H1 (cell line): ENCODE results near the gene RALY. TPM values are rescaled to one million over a fixed set of nuclear protein-coding genes. Genes with fewer than 3 reads are reported as not detected.
A peak's percentile ranks its signal among the peaks of the same experiment; 100 is the strongest.

ENCODE experiments used
- CTCF ChIA-PET: fragments of 300-600 bp; sonication (Branson Sonifier 250); formaldehyde crosslinking; loops from one replicate; lab custom pipeline; 2021; ENCODE audit not compliant: partially characterized antibody; lab: Charles Lee
- POLR2A ChIA-PET: fragments of 300-600 bp; sonication (Branson Sonifier 250); formaldehyde crosslinking; loops from one replicate; lab custom pipeline; 2021; ENCODE audit warnings: inconsistent platforms; ENCODE audit not compliant: partially characterized antibody; lab: Charles Lee
- DNase-seq, 2 experiments: peaks; one replicate each; pipeline versions ENCODE4 v3.0.0 to v3.0.0-alpha.2; 2010 to 2022; ENCODE audit warnings: low spot score in 2 of 2, low read depth in 1 of 2, mixed read lengths in 1 of 2
- FAIRE-seq: peaks from 2 replicates; lab custom pipeline; 2011; peaks lifted over from hg19 to GRCh38; lab: Jason Lieb, UNC
- H2AFZ ChIP-seq: 2 replicates; pipeline ENCODE4 v1.8.1; 2012; ENCODE audit warnings: low read length, inconsistent platforms
- H2AK5ac ChIP-seq: 2 replicates; pipeline ENCODE4 v1.6.1; 2013; ENCODE audit warnings: low read depth, low read length
- H2BK120ac ChIP-seq: replicated peaks from 2 replicates; pipeline ENCODE3; 2013; ENCODE audit warnings: low read depth, low read length, inconsistent platforms
- H2BK12ac ChIP-seq: 2 replicates; pipeline ENCODE4 v1.6.1; 2013; ENCODE audit warnings: low read depth, low read length
- H2BK15ac ChIP-seq: 2 replicates; pipeline ENCODE4 v1.6.1; 2013; ENCODE audit warnings: low read length
- H2BK20ac ChIP-seq: 2 replicates; pipeline ENCODE4 v1.6.1; 2013; ENCODE audit warnings: low read length
- H2BK5ac ChIP-seq: 2 replicates; pipeline ENCODE4 v1.6.1; 2013; ENCODE audit warnings: low read depth, low read length
- H3K14ac ChIP-seq: 2 replicates; pipeline ENCODE4 v1.6.1; 2013; ENCODE audit warnings: inconsistent platforms; ENCODE audit not compliant: insufficient read length
- H3K18ac ChIP-seq: 2 replicates; pipeline ENCODE4 v1.6.1; 2013; ENCODE audit warnings: low read length; ENCODE audit errors: extremely low read depth
- H3K23ac ChIP-seq: 2 replicates; pipeline ENCODE4 v1.6.1; 2013; ENCODE audit warnings: inconsistent platforms; ENCODE audit not compliant: insufficient read length
- H3K23me2 ChIP-seq: 2 replicates; pipeline ENCODE4 v1.6.1; 2013; ENCODE audit warnings: low read depth, low read length
- H3K27ac ChIP-seq: 2 replicates; pipeline ENCODE4 v1.6.1; 2011; ENCODE audit warnings: low read depth, low read length, inconsistent platforms
- H3K27me3 ChIP-seq, 4 experiments: replicated peaks in 1 of 4; 1 replicate in 1 of 4; 2 replicates in 3 of 4; pipeline versions ENCODE4 v1.6.1 to v1.8.1; 2011 to 2013; ENCODE audit warnings: low read length in 3 of 4, mild to moderate bottlenecking in 3 of 4, inconsistent platforms in 2 of 4, mixed read lengths in 2 of 4, moderate library complexity in 1 of 4; ENCODE audit not compliant: control insufficient read depth in 3 of 4, insufficient read depth in 3 of 4; ENCODE audit errors: extremely low read depth in 1 of 4
- H3K36me3 ChIP-seq, 4 experiments: 2 replicates each; pipeline versions ENCODE4 v1.6.1 to v1.8.1; 2011 to 2013; ENCODE audit warnings: mild to moderate bottlenecking in 4 of 4, low read length in 3 of 4, moderate library complexity in 2 of 4, control low read depth in 1 of 4, inconsistent platforms in 1 of 4; ENCODE audit not compliant: insufficient read depth in 4 of 4, control insufficient read depth in 2 of 4
- H3K4ac ChIP-seq: replicated peaks from 2 replicates; pipeline ENCODE3; 2013; ENCODE audit warnings: low read length, low read depth, mixed read lengths, inconsistent platforms; ENCODE audit not compliant: insufficient read length
- H3K4me1 ChIP-seq, 4 experiments: replicated peaks in 1 of 4; 1 replicate in 1 of 4; 2 replicates in 3 of 4; pipeline versions ENCODE4 v1.6.1 to v1.8.1; 2011 to 2013; ENCODE audit warnings: low read length in 3 of 4, inconsistent platforms in 2 of 4, mixed read lengths in 1 of 4; ENCODE audit not compliant: insufficient read depth in 4 of 4, control insufficient read depth in 3 of 4
- H3K4me2 ChIP-seq, 2 experiments: 2 replicates each; pipeline versions ENCODE4 v1.6.1 to v1.8.1; 2011 to 2013; ENCODE audit warnings: low read depth in 2 of 2, low read length in 2 of 2, control low read depth in 1 of 2, inconsistent platforms in 1 of 2, mild to moderate bottlenecking in 1 of 2; ENCODE audit not compliant: insufficient read depth in 1 of 2
- H3K4me3 ChIP-seq, 4 experiments: fragments of 200-600, 300-600 bp in 1 of 4; sonication (generic), shearing (Covaris generic), sonication (Bioruptor Twin) in 1 of 4; 2 replicates each; pipeline versions ENCODE4 v1.5.1 to v1.8.1; 2011 to 2016; ENCODE audit warnings: low read length in 4 of 4, low read depth in 3 of 4, control low read depth in 2 of 4, inconsistent platforms in 2 of 4, mild to moderate bottlenecking in 2 of 4, mixed read lengths in 1 of 4, moderate library complexity in 1 of 4; ENCODE audit not compliant: insufficient read depth in 2 of 4; ENCODE audit errors: extremely low read depth in 1 of 4
- H3K56ac ChIP-seq: replicated peaks from 2 replicates; pipeline ENCODE3; 2013; ENCODE audit warnings: low read depth, mild to moderate bottlenecking, mixed read lengths, low read length, inconsistent platforms; ENCODE audit not compliant: insufficient read length
- H3K79me1 ChIP-seq: 2 replicates; pipeline ENCODE4 v1.6.1; 2013; ENCODE audit warnings: low read depth, low read length, control low read depth
- H3K79me2 ChIP-seq, 2 experiments: 2 replicates each; pipeline versions ENCODE4 v1.6.1 to v1.8.1; 2012 to 2013; ENCODE audit warnings: low read length in 2 of 2, mild to moderate bottlenecking in 2 of 2, inconsistent platforms in 1 of 2; ENCODE audit not compliant: insufficient read depth in 2 of 2, control insufficient read depth in 1 of 2
- H3K9ac ChIP-seq, 4 experiments: replicated peaks in 1 of 4; 1 replicate in 1 of 4; 2 replicates in 3 of 4; pipeline versions ENCODE4 v1.6.1 to v1.8.1; 2011 to 2013; ENCODE audit warnings: low read depth in 3 of 4, low read length in 3 of 4, control low read depth in 2 of 4, mild to moderate bottlenecking in 2 of 4, moderate library complexity in 2 of 4, inconsistent platforms in 1 of 4; ENCODE audit errors: extremely low read depth in 1 of 4
- H3K9me3 ChIP-seq, 2 experiments: 2 replicates each; pipeline versions ENCODE4 v1.6.1 to v1.8.1; 2012 to 2013; ENCODE audit warnings: mild to moderate bottlenecking in 2 of 2, moderate library complexity in 2 of 2, control low read depth in 1 of 2, inconsistent platforms in 1 of 2, low read depth in 1 of 2, low read length in 1 of 2, mixed read lengths in 1 of 2; ENCODE audit not compliant: insufficient read depth in 2 of 2
- H4K20me1 ChIP-seq, 2 experiments: replicated peaks in 1 of 2; 2 replicates each; pipeline versions ENCODE3 to v1.8.1; 2011 to 2013; ENCODE audit warnings: inconsistent platforms in 2 of 2, low read length in 2 of 2, mild to moderate bottlenecking in 1 of 2; ENCODE audit not compliant: insufficient read depth in 2 of 2, control insufficient read depth in 1 of 2
- H4K5ac ChIP-seq: 2 replicates; pipeline ENCODE4 v1.6.1; 2013; ENCODE audit warnings: low read length, low read depth, mixed read lengths, inconsistent platforms; ENCODE audit not compliant: insufficient read length
- H4K8ac ChIP-seq: 2 replicates; pipeline ENCODE4 v1.8.0; 2013; ENCODE audit warnings: mild to moderate bottlenecking, moderate library complexity, low read length, inconsistent platforms; ENCODE audit not compliant: insufficient read depth; ENCODE audit errors: extremely low read depth
- H4K91ac ChIP-seq: replicated peaks from 2 replicates; pipeline ENCODE3; 2013; ENCODE audit warnings: low read length, mixed read lengths, inconsistent platforms; ENCODE audit not compliant: insufficient read length
- POLR2AphosphoS5 ChIP-seq: IDR thresholded peaks from 2 replicates; pipeline ENCODE4 v1.6.1; 2011; ENCODE audit warnings: low read depth, low read length
- RBBP5 ChIP-seq: IDR thresholded peaks from 2 replicates; pipeline ENCODE4 v1.7.1; 2012; ENCODE audit warnings: low read depth, mild to moderate bottlenecking, inconsistent platforms, low read length, moderate library complexity, borderline replicate concordance
- RNF2 ChIP-seq: fragments of 200-900, 300-1000 bp; sonication (generic); IDR thresholded peaks from 2 replicates; pipeline ENCODE4 v1.7.1; 2016; ENCODE audit warnings: borderline replicate concordance, low read depth, mild to moderate bottlenecking, antibody characterized with exemption, low read length; ENCODE audit not compliant: poor library complexity, severe bottlenecking; ENCODE audit errors: missing control alignments
- WGBS, 2 experiments: shearing (Covaris generic) in 1 of 2; methylation state at CpG; one replicate each; pipeline versions ENCODE4 v1.1.6 to v1.1.7; 2013 to 2015; ENCODE audit warnings: low lambda C conversion rate in 2 of 2, mixed read lengths in 2 of 2, inconsistent platforms in 1 of 2, low coverage in 1 of 2, missing lambda C conversion rate in 1 of 2; ENCODE audit not compliant: insufficient replicate concordance in 2 of 2, insufficient coverage in 1 of 2, insufficient read length in 1 of 2; ENCODE audit errors: extremely low coverage in 1 of 2, missing lambda C conversion rate in 1 of 2; 5-methylcytosine and 5-hydroxymethylcytosine counted together
- polyA plus RNA-seq, 7 experiments: library from polyadenylated mRNA; depleted of rRNA in 3 of 7; stranded (reverse) in 5 of 7; unstranded in 2 of 7; fragments of >200 nt in 5 of 7; fragments of 200-250 nt in 2 of 7; gene quantifications; 1 replicate in 5 of 7; 2 replicates in 1 of 7; 4 replicates in 1 of 7; pipeline versions ENCODE4 v1.2.1 to v1.2.3, GENCODE V29; 2011 to 2013; ENCODE audit warnings: missing spikeins in 2 of 7, mixed read lengths in 2 of 7
- total RNA-seq: library from RNA; stranded (reverse); fragmentation: NEBNext Ultra II Directional; extraction: Animal tissue kit (Norgen Biotek cat#: 25700); gene quantifications from 2 replicates; pipeline ENCODE4 v1.2.1, GENCODE V29; 2021

RALY gene
- total and polyA plus RNA-seq, 2 of the 8 experiments (the other 6 are each of a cell fraction or from before 2014, with no cell fraction given): 133 to 148 TPM

DNA sequence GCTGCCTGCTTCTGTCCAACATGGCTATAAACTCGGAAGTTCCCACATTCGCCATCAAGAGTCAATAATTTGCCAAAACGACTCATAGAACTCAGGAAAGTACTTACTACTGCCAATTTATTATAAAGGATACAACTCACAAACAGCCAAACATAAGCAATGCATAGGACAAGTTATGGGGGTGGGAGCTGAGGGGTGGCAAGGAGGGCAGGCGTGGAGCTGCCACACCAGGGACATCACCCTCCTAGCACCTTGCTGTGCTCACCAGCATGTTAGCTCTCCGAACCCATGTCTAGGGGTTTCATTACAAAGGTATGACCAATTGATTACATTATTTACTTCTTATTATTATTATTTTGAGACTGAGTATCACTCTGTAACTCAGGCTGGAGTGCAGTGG lies 106.0 kb downstream of the RALY start:
- no peak overlapping the region for H2BK20ac ChIP-seq
- no peaks in the 10 kb centered on the region for H3K27me3 ChIP-seq
- H3K9me3 ChIP-seq: no peaks in the 10 kb centered on the region
- H3K27ac ChIP-seq: no peak overlapping the region
- 97% methylated on average over 5 of the region's 5 CpGs; no CpG with 5 or more reads in 1 of the 2 experiments for WGBS, 2 experiments
- TF ChIP-seq POLR2AphosphoS5 (peak; percentile 26; the same call in 1 of the 2 replicates), RNF2 (no peak), RBBP5 (no peak)
- no peak overlapping the region for H3K18ac ChIP-seq
- peaks cover 44 to 99% (median 88%) of the 10 kb centered on the region in 4 experiments for H3K36me3 ChIP-seq
- no peak overlapping the region for H2AFZ ChIP-seq
- H3K79me2 ChIP-seq: peaks cover 6 to 48% of the 10 kb centered on the region in 2 experiments; a peak in 3 of 4 replicates
- no peak overlapping the region for H2BK5ac ChIP-seq
- FAIRE-seq (no peak), DNase-seq (no peak)
- no peak overlapping the region for H3K4me2 ChIP-seq
- no peak overlapping the region for H2BK120ac ChIP-seq
- H3K79me1 ChIP-seq: peaks cover 2% of the 10 kb centered on the region; the same call in 1 of the 2 replicates
- H3K56ac ChIP-seq: no peak overlapping the region
- no peak overlapping the region for H3K4ac ChIP-seq
- H3K23me2 ChIP-seq: no peaks in the 10 kb centered on the region
- H3K4me3 ChIP-seq: no peak overlapping the region
- no peak overlapping the region for H4K5ac ChIP-seq
- peak overlapping the region; percentile 70 for H3K23ac ChIP-seq
- CTCF ChIA-PET: interaction anchor here (1.1 kb wide), 2 partner anchors 18 to 23 kb away, joined by 3 to 6 read pairs; no protein-coding TSS in a partner anchor
- no peak overlapping the region for H3K14ac ChIP-seq
- H4K8ac ChIP-seq: no peak overlapping the region
- no peak overlapping the region for H2BK15ac ChIP-seq
- H2AK5ac ChIP-seq: no peak overlapping the region
- POLR2A ChIA-PET: interaction anchor here (1.1 to 11.7 kb wide), 7 partner anchors 9 to 172 kb away, joined by 3 to 236 read pairs (median 9); partner anchors contain the start of gene EIF2S2
- H4K20me1 ChIP-seq: peaks cover 17 to 25% of the 10 kb centered on the region in 2 experiments
- no peak overlapping the region for H3K9ac ChIP-seq
- no peaks in the 10 kb centered on the region for H3K4me1 ChIP-seq
- H2BK12ac ChIP-seq: no peak overlapping the region
- no peak overlapping the region for H4K91ac ChIP-seq
